K562 (cell line): Measurements from ENCODE around the gene FITM1. TPM values are rescaled to one million over a fixed set of nuclear protein-coding genes. Genes with fewer than 3 reads are reported as not detected.

Experiments
- CTBP1 ChIP-seq: fragments of 450-650 bp; IDR thresholded peaks from 2 replicates; pipeline ENCODE4 v1.6.1; 2016; ENCODE audit warnings: borderline replicate concordance
- ELF1 ChIP-seq: fragments of 200-800 bp; sonication (Bioruptor generic); IDR thresholded peaks from 2 replicates; pipeline ENCODE4 v1.6.1; 2016; ENCODE audit warnings: missing genetic modification characterization, missing compliant biosample characterization
- EP400 ChIP-seq: fragments of 450-650 bp; IDR thresholded peaks from 2 replicates; pipeline ENCODE4 v1.6.1; 2017; ENCODE audit warnings: antibody characterized with exemption, mild to moderate bottlenecking, moderate library complexity
- FOXA3 ChIP-seq, 2 experiments: fragments of 450-650 bp in 1 of 2; sonication (generic) in 1 of 2; formaldehyde crosslinking; IDR thresholded peaks in 1 of 2; conservative IDR thresholded peaks in 1 of 2; 2 replicates each; pipeline versions ENCODE4 v1.4.0 to v1.8.0; 2020 to 2022; ENCODE audit warnings: mild to moderate bottlenecking in 2 of 2, missing genetic modification reagents in 1 of 2
- IRF9 ChIP-seq: fragments of 450-650 bp; IDR thresholded peaks from 2 replicates; pipeline ENCODE4 v1.6.1; 2016; ENCODE audit warnings: missing biosample characterization, missing genetic modification characterization
- KLF1 ChIP-seq: fragments of 450-650 bp; IDR thresholded peaks from 2 replicates; pipeline ENCODE4 v1.6.1; 2016; ENCODE audit warnings: missing genetic modification characterization, missing compliant biosample characterization
- L3MBTL2 ChIP-seq: fragments of 450-650 bp; IDR thresholded peaks from 2 replicates; pipeline ENCODE4 v1.6.1; 2016; ENCODE audit warnings: mild to moderate bottlenecking, moderate library complexity
- NCOA6 ChIP-seq: fragments of 450-650 bp; IDR thresholded peaks from 2 replicates; pipeline ENCODE4 v1.6.1; 2017; ENCODE audit warnings: mild to moderate bottlenecking
- NFIC ChIP-seq: fragments of 450-650 bp; IDR thresholded peaks from 2 replicates; pipeline ENCODE4 v1.6.1; 2017; ENCODE audit warnings: mild to moderate bottlenecking, inconsistent platforms
- NFIX ChIP-seq: fragments of 250-450 bp; sonication (Bioruptor Pico); IDR thresholded peaks from 2 replicates; pipeline ENCODE4 v1.4.0; 2020; ENCODE audit warnings: low read depth, mild to moderate bottlenecking, moderate library complexity
- RHOXF2B ChIP-seq: fragments of 250-450 bp; sonication (Bioruptor Pico); conservative IDR thresholded peaks from 2 replicates; pipeline ENCODE4 v1.5.1; 2021
- TAF1 ChIP-seq: IDR thresholded peaks from 2 replicates; pipeline ENCODE4 v1.6.1; 2011; ENCODE audit warnings: mild to moderate bottlenecking, low read length, moderate library complexity; ENCODE audit not compliant: insufficient read depth, control insufficient read depth, severe bottlenecking; ENCODE audit errors: extremely low read depth
- TBP ChIP-seq: optimal IDR thresholded peaks from 2 replicates; pipeline ENCODE3; 2011; ENCODE audit warnings: low read depth, low read length, improper control_type of control experiment
- YY1 ChIP-seq, 3 experiments: IDR thresholded peaks; 2 replicates each; pipeline ENCODE4 v1.6.1; 2011; ENCODE audit warnings: low read length in 2 of 3, mild to moderate bottlenecking in 2 of 3, moderate library complexity in 2 of 3, borderline replicate concordance in 1 of 3, control low read depth in 1 of 3, low read depth in 1 of 3; ENCODE audit not compliant: insufficient read depth in 3 of 3, insufficient replicate concordance in 2 of 3, control insufficient read depth in 1 of 3, insufficient read length in 1 of 3; ENCODE audit errors: extremely low read depth in 1 of 3
- ZNF609 ChIP-seq: sonication (generic); formaldehyde crosslinking; IDR thresholded peaks from 2 replicates; pipeline ENCODE4 v1.8.1; 2023; ENCODE audit warnings: missing genetic modification reagents, mild to moderate bottlenecking, borderline replicate concordance
- polyA plus RNA-seq, 8 experiments: library from polyadenylated mRNA; depleted of rRNA in 4 of 8; stranded (reverse) in 5 of 8; unstranded in 3 of 8; fragments of >200 nt; fragmentation: Nextera tagmentation in 2 of 8; fragmentation: Illumina TruSeq in 1 of 8; extraction: Ambion mirVana in 2 of 8; extraction: Trizol in 1 of 8; gene quantifications; 2 replicates each; pipeline versions ENCODE4 v1.2.1 to v1.2.3, GENCODE V29; 2011 to 2014; ENCODE audit warnings: inconsistent platforms in 1 of 8, missing spikeins in 1 of 8
- total RNA-seq, 7 experiments: library from RNA; depleted of rRNA in 6 of 7; stranded (reverse); fragments of >200 nt in 6 of 7; fragmentation: Illumina TruSeq in 2 of 7; extraction: Trizol in 2 of 7; gene quantifications; 2 replicates each; pipeline versions ENCODE4 v1.2.1 to v1.2.3, GENCODE V29; 2011 to 2021; ENCODE audit warnings: low replicate concordance in 1 of 7
- TF ChIP-seq, protein P1 (sequence below), 2 experiments: fragments of 450-650 bp; IDR thresholded peaks; 2 replicates each; pipeline ENCODE4 v1.6.1; 2016
- TF ChIP-seq, protein P2 (sequence below): IDR thresholded peaks from 2 replicates; pipeline ENCODE4 v1.6.1; 2014; ENCODE audit warnings: antibody characterized with exemption

The FITM1 gene
- total and polyA plus RNA-seq, 9 of the 15 experiments (the other 6 are each of a cell fraction or from before 2014, with no cell fraction given): 0.09 to 0.20 TPM; not detected in 7

DNA sequence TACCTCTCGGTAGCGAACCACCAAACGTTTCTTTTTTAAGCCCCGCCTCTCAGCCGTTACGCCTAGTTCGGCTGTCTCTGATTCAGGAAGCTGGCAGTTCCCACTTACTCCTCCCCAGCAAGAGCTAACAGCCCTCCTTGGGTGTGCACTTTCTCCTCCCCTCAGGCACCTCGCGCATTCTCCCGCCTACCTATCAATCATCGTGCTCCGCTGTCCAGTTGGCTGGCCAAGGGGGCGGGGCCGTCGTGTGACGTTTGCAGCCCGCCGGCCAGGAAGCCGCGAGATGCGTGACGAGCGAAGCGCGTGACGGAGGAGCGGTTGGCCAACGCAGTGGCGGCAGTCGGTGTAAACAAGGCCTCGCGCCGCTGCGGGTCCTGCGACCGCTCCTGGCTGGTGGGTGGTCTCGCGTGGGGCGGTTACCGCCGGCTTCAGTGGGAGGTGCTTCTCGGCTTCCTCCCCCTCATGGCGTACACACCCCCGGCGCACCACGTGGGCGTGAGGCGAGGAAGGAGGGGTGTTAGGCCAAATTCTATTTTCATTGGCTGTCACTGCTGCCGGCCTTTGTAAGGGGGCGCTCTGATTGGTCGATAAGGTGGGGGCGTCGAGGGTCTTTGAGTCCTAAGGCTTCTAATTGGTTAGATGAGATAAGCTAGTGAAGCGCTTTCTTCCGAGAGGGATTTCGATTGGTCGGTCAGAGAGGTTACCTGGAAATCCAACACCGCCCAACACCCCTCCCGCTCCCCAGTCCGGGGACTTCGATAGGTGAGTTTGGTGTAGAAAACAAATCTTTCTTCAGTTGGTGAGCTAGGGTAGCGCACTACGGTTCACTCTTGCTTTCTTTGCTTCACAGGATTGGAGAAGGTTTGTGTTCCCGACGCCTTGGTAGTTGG, 15.7 kb upstream of the FITM1 start, which contains the start of the genes DCAF11 and NRL (continued):
- TF ChIP-seq ZNF609 (CRISPR knock-in tag) (no peak), CTBP1 (peak; percentile 54; the same call in 1 of the 2 replicates), ELF1 (tag) (peak; percentile 83), EP400 (peak; percentile 99), YY1 (IDR thresholded peaks at IDR 0.05; ENCODE audit: borderline replicate concordance in 1 of 3, control insufficient read depth in 1 of 3, extremely low read depth in 1 of 3, insufficient read depth in 3 of 3, insufficient read length in 1 of 3, insufficient replicate concordance in 2 of 3, low read depth in 1 of 3, low read length in 2 of 3) (peak in 1 of 3 experiments; percentile 72), FOXA3 (CRISPR knock-in tag; conservative IDR thresholded peaks at IDR 0.05 in 1 of 2, IDR thresholded peaks at IDR 0.05 in 1 of 2) (peak; percentile 6 to 94; a peak in 2 of 4 replicates), L3MBTL2 (peak; percentile 94), RHOXF2B (CRISPR knock-in tag) (no peak), NFIX (CRISPR knock-in tag) (no peak), TAF1 (peak; percentile 60), KLF1 (tag) (peak; percentile 65; the same call in 1 of the 2 replicates), IRF9 (tag) (no peak), NFIC (0 out of 2 replicates have a peak, but pooled peaks have one; percentile 2), TBP (peak; percentile 35), NCOA6 (0 out of 2 replicates have a peak, but pooled peaks have one; percentile 10)
- TF ChIP-seq, protein P1, sequence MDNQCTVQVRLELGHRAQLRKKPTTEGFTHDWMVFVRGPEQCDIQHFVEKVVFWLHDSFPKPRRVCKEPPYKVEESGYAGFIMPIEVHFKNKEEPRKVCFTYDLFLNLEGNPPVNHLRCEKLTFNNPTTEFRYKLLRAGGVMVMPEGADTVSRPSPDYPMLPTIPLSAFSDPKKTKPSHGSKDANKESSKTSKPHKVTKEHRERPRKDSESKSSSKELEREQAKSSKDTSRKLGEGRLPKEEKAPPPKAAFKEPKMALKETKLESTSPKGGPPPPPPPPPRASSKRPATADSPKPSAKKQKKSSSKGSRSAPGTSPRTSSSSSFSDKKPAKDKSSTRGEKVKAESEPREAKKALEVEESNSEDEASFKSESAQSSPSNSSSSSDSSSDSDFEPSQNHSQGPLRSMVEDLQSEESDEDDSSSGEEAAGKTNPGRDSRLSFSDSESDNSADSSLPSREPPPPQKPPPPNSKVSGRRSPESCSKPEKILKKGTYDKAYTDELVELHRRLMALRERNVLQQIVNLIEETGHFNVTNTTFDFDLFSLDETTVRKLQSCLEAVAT (IDR thresholded peaks at IDR 0.05): peak in 1 of 2 experiments; percentile 84; a peak in 1 of 4 replicates
- TF ChIP-seq, protein P2, sequence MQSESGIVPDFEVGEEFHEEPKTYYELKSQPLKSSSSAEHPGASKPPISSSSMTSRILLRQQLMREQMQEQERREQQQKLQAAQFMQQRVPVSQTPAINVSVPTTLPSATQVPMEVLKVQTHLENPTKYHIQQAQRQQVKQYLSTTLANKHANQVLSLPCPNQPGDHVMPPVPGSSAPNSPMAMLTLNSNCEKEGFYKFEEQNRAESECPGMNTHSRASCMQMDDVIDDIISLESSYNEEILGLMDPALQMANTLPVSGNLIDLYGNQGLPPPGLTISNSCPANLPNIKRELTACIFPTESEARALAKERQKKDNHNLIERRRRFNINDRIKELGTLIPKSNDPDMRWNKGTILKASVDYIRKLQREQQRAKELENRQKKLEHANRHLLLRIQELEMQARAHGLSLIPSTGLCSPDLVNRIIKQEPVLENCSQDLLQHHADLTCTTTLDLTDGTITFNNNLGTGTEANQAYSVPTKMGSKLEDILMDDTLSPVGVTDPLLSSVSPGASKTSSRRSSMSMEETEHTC: peak; percentile 71; the same call in 1 of the 2 replicates
